Caki2 (cell line): ENCODE measurements around the gene PARD3. TPM values are rescaled to one million over a fixed set of nuclear protein-coding genes. Genes with fewer than 3 reads are reported as not detected.
"Not testable (repeated sequence)": the region's sequence is repeated elsewhere in the genome, so short reads cannot be mapped to it uniquely, and the experiment has no call there.

Source experiments
- DNase-seq: peaks from one replicate; pipeline ENCODE4 v3.0.0-alpha.2; 2015; ENCODE audit warnings: low read depth
- in situ Hi-C: cut with HindIII; loops from 2 replicates; pipeline ENCODE4 v1.10.0; 2016; ENCODE audit warnings: low sequenced_read_pairs, low pct_unique_long_range_greater_than_20kb, mixed read lengths
- total RNA-seq: library from RNA; depleted of rRNA; stranded (reverse); fragments of >200 nt; shearing (Covaris generic); gene quantifications from 2 replicates; pipeline ENCODE4 v1.2.3, GENCODE V29; 2014; ENCODE audit warnings: low replicate concordance

PARD3 gene
- total RNA-seq, 1 experiment from 2014 or later: 237 TPM

- in situ Hi-C loops: no loop called here
- DNase-seq: peak; percentile 69
Observed at GRCh38 chr10:34808801-34809745, 6.0 kb downstream of the PARD3 start.

- in situ Hi-C loops: no loop called here
- no peak for DNase-seq
Observed at GRCh38 chr10:34808336-34808735, 6.8 kb downstream of the PARD3 start.

GRCh38 chr10:34804306-34804705, 10.8 kb downstream of the PARD3 start:
- DNase-seq: no peak
- in situ Hi-C loops: no loop called here

- no peak for DNase-seq
- in situ Hi-C loops: no loop called here
Observed at GRCh38 chr10:34802692-34803091, 12.4 kb downstream of the PARD3 start.

GRCh38 chr10:34801097-34801733, 13.9 kb downstream of the PARD3 start:
- no peak for DNase-seq
- in situ Hi-C loops: no loop called here

- DNase-seq: no peak
- in situ Hi-C loops: no loop called here
Observed at GRCh38 chr10:34800624-34801023, 14.5 kb downstream of the PARD3 start.

- DNase-seq: no peak
- in situ Hi-C loops: no loop called here
Observed at GRCh38 chr10:34798654-34799053, 16.4 kb downstream of the PARD3 start.

- DNase-seq: no peak
- in situ Hi-C loops: no loop called here
Observed at GRCh38 chr10:34797155-34797554, 17.9 kb downstream of the PARD3 start.

GRCh38 chr10:34796133-34796532, 19.0 kb downstream of the PARD3 start:
- DNase-seq: no peak
- in situ Hi-C loops: no loop called here

GRCh38 chr10:34795334-34795733, 19.8 kb downstream of the PARD3 start:
- in situ Hi-C loops: no loop called here
- DNase-seq: no peak

- in situ Hi-C loops: no loop called here
- DNase-seq: no peak
Observed at GRCh38 chr10:34794835-34795234, 20.3 kb downstream of the PARD3 start.

- in situ Hi-C loops, DNase-seq: not testable (repeated sequence)
Observed at GRCh38 chr10:34793581-34793980, 21.5 kb downstream of the PARD3 start.

- in situ Hi-C loops: no loop called here
- DNase-seq: no peak
Observed at GRCh38 chr10:34792881-34793280, 22.2 kb downstream of the PARD3 start.

- no peak for DNase-seq
- in situ Hi-C loops: no loop called here
Observed at GRCh38 chr10:34791947-34792346, 23.1 kb downstream of the PARD3 start.

GRCh38 chr10:34791228-34791627, 23.9 kb downstream of the PARD3 start:
- DNase-seq: no peak
- in situ Hi-C loops: no loop called here

- peak; percentile 82 for DNase-seq
- in situ Hi-C loops: no loop called here
Observed at GRCh38 chr10:34789966-34790506, 25.1 kb downstream of the PARD3 start.

GRCh38 chr10:34786464-34786863, 28.6 kb downstream of the PARD3 start:
- DNase-seq: no peak
- in situ Hi-C loops: no loop called here

- in situ Hi-C loops: no loop called here
- no peak for DNase-seq
Observed at GRCh38 chr10:34781711-34782110, 33.4 kb downstream of the PARD3 start.

GRCh38 chr10:34780818-34781380, 34.2 kb downstream of the PARD3 start:
- DNase-seq: no peak
- in situ Hi-C loops: no loop called here
